ENCODE data around the gene USP28. TPM values are rescaled to one million over a fixed set of nuclear protein-coding genes. Genes with fewer than 3 reads are reported as not detected.

USP28 gene
- total RNA-seq, 1 donor from 2014 or later = 89.8 TPM

GRCh38 chr11:113760241-113760640 is 115.1 kb downstream of the USP28 start:
- Mint-ChIP-seq H3K4me3 (ENCODE audit: unreplicated experiment) (no peak overlapping the region), H3K9me3 (ENCODE audit: unreplicated experiment) (no peaks in the 10 kb centered on the region), H3K4me1 (ENCODE audit: unreplicated experiment) (no peaks in the 10 kb centered on the region), H3K36me3 (ENCODE audit: low read depth, unreplicated experiment) (peaks cover 29% of the 10 kb centered on the region), H3K27me3 (ENCODE audit: unreplicated experiment) (peaks cover 2% of the 10 kb centered on the region), H3K27ac (ENCODE audit: unreplicated experiment) (no peak overlapping the region)
- no peak for DNase-seq (ENCODE audit: low spot score)
- no peak for TF ChIP-seq CTCF (IDR thresholded peaks at IDR 0.05; ENCODE audit: unreplicated experiment)

GRCh38 chr11:113752932-113753331 is 122.4 kb downstream of the USP28 start:
- H3K4me3 Mint-ChIP-seq (ENCODE audit: unreplicated experiment) = no peak overlapping the region
- no peaks in the 10 kb centered on the region for H3K27me3 Mint-ChIP-seq (ENCODE audit: unreplicated experiment)
- no peaks in the 10 kb centered on the region for H3K4me1 Mint-ChIP-seq (ENCODE audit: unreplicated experiment)
- no peaks in the 10 kb centered on the region for H3K9me3 Mint-ChIP-seq (ENCODE audit: unreplicated experiment)
- no peak for DNase-seq (ENCODE audit: low spot score)
- peaks cover 8% of the 10 kb centered on the region for H3K36me3 Mint-ChIP-seq (ENCODE audit: low read depth, unreplicated experiment)
- no peak for TF ChIP-seq CTCF (IDR thresholded peaks at IDR 0.05; ENCODE audit: unreplicated experiment)
- H3K27ac Mint-ChIP-seq (ENCODE audit: unreplicated experiment) = no peak overlapping the region

Other genes with a start within 250 kb of the USP28 start
- gene TMPRSS5, start 169.3 kb downstream of the USP28 start, total RNA-seq (ENCODE audit: unreplicated experiment) = 2.7 TPM
- gene ZW10, start 101.9 kb downstream of the USP28 start, total RNA-seq (ENCODE audit: unreplicated experiment) = 25.2 TPM
- not detected for gene CLDN25, start 95.8 kb downstream of the USP28 start, total RNA-seq (ENCODE audit: unreplicated experiment)
- not detected for gene HTR3B, start 29.2 kb upstream of the USP28 start, total RNA-seq (ENCODE audit: unreplicated experiment)
- not detected for gene HTR3A, start 99.5 kb upstream of the USP28 start, total RNA-seq (ENCODE audit: unreplicated experiment)
- gene ZBTB16, start 184.1 kb upstream of the USP28 start, total RNA-seq (ENCODE audit: unreplicated experiment) = 0.54 TPM